ENCODE results near the gene ZNF668.

The ZNF668 gene

DNA sequence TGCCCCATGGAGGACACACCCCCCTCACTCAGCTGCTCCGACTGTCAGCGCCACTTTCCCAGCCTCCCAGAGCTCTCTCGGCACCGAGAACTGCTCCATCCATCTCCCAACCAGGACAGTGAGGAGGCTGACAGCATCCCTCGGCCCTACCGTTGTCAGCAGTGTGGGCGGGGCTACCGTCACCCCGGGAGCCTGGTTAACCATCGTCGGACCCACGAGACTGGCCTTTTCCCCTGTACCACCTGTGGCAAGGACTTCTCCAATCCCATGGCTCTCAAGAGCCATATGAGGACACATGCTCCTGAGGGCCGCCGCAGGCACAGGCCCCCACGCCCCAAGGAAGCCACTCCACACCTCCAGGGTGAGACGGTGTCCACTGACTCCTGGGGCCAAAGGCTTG, 2.3 kb upstream of the ZNF668 start:
- no peak for TF ChIP-seq TAF1 (IDR thresholded peaks at IDR 0.05; ENCODE audit: low read depth)
- TF ChIP-seq TEAD4 (IDR thresholded peaks at IDR 0.05), result no peak
- TF ChIP-seq EP300 (IDR thresholded peaks at IDR 0.05; ENCODE audit: borderline replicate concordance), result no peak
- TF ChIP-seq CEBPB (IDR thresholded peaks at IDR 0.05), result no peak
- TF ChIP-seq YY1 (IDR thresholded peaks at IDR 0.05; ENCODE audit: low read depth), result no peak
- no peak for TF ChIP-seq EGR1 (IDR thresholded peaks at IDR 0.05)
- TF ChIP-seq, protein P1, sequence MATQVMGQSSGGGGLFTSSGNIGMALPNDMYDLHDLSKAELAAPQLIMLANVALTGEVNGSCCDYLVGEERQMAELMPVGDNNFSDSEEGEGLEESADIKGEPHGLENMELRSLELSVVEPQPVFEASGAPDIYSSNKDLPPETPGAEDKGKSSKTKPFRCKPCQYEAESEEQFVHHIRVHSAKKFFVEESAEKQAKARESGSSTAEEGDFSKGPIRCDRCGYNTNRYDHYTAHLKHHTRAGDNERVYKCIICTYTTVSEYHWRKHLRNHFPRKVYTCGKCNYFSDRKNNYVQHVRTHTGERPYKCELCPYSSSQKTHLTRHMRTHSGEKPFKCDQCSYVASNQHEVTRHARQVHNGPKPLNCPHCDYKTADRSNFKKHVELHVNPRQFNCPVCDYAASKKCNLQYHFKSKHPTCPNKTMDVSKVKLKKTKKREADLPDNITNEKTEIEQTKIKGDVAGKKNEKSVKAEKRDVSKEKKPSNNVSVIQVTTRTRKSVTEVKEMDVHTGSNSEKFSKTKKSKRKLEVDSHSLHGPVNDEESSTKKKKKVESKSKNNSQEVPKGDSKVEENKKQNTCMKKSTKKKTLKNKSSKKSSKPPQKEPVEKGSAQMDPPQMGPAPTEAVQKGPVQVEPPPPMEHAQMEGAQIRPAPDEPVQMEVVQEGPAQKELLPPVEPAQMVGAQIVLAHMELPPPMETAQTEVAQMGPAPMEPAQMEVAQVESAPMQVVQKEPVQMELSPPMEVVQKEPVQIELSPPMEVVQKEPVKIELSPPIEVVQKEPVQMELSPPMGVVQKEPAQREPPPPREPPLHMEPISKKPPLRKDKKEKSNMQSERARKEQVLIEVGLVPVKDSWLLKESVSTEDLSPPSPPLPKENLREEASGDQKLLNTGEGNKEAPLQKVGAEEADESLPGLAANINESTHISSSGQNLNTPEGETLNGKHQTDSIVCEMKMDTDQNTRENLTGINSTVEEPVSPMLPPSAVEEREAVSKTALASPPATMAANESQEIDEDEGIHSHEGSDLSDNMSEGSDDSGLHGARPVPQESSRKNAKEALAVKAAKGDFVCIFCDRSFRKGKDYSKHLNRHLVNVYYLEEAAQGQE (IDR thresholded peaks at IDR 0.05; ENCODE audit: low read depth), result no peak
- no peak for TF ChIP-seq TCF12 (IDR thresholded peaks at IDR 0.05; ENCODE audit: low read depth)
- no peak for TF ChIP-seq USF1 (IDR thresholded peaks at IDR 0.05)

GRCh38 chr16:31074814-31075183, 759 bp upstream of the ZNF668 start:
- TF ChIP-seq EP300 (IDR thresholded peaks at IDR 0.05; ENCODE audit: borderline replicate concordance) (no peak), CEBPB (IDR thresholded peaks at IDR 0.05) (no peak), RAD21 (IDR thresholded peaks at IDR 0.05; ENCODE audit: low read depth) (no peak), NFIC (IDR thresholded peaks at IDR 0.05) (no peak), FOXM1 (IDR thresholded peaks at IDR 0.05; ENCODE audit: borderline replicate concordance, low read depth) (no peak), TAF1 (IDR thresholded peaks at IDR 0.05; ENCODE audit: low read depth) (no peak)
- TF ChIP-seq, protein P1 (IDR thresholded peaks at IDR 0.05; ENCODE audit: low read depth), result no peak

- TF ChIP-seq FOXM1 (IDR thresholded peaks at IDR 0.05; ENCODE audit: borderline replicate concordance, low read depth) (no peak), CEBPB (IDR thresholded peaks at IDR 0.05) (no peak), EP300 (IDR thresholded peaks at IDR 0.05; ENCODE audit: borderline replicate concordance) (no peak; the same call in 1 of the 2 replicates), CREB1 (IDR thresholded peaks at IDR 0.05; ENCODE audit: low read depth) (0 out of 2 replicates have a peak, but pooled peaks have one; percentile 19), TCF12 (IDR thresholded peaks at IDR 0.05; ENCODE audit: low read depth) (no peak; the same call in 1 of the 2 replicates), YY1 (IDR thresholded peaks at IDR 0.05; ENCODE audit: low read depth) (peak; percentile 79), MAX (IDR thresholded peaks at IDR 0.05) (peak; percentile 59; the same call in 1 of the 2 replicates), TAF1 (IDR thresholded peaks at IDR 0.05; ENCODE audit: low read depth) (peak; percentile 52), RAD21 (IDR thresholded peaks at IDR 0.05; ENCODE audit: low read depth) (peak; percentile 10; the same call in 1 of the 2 replicates), USF1 (IDR thresholded peaks at IDR 0.05) (no peak), NFIC (IDR thresholded peaks at IDR 0.05) (peak; percentile 39), TEAD4 (IDR thresholded peaks at IDR 0.05) (0 out of 2 replicates have a peak, but pooled peaks have one; percentile 21), EGR1 (IDR thresholded peaks at IDR 0.05) (0 out of 2 replicates have a peak, but pooled peaks have one; percentile 1), ZBTB7A (IDR thresholded peaks at IDR 0.05; ENCODE audit: low read depth) (peak; percentile 45; the same call in 1 of the 2 replicates)
- TF ChIP-seq, protein P1 (IDR thresholded peaks at IDR 0.05; ENCODE audit: low read depth), result no peak
Observed at GRCh38 chr16:31073142-31073969, 684 bp downstream of the ZNF668 start.

DNA sequence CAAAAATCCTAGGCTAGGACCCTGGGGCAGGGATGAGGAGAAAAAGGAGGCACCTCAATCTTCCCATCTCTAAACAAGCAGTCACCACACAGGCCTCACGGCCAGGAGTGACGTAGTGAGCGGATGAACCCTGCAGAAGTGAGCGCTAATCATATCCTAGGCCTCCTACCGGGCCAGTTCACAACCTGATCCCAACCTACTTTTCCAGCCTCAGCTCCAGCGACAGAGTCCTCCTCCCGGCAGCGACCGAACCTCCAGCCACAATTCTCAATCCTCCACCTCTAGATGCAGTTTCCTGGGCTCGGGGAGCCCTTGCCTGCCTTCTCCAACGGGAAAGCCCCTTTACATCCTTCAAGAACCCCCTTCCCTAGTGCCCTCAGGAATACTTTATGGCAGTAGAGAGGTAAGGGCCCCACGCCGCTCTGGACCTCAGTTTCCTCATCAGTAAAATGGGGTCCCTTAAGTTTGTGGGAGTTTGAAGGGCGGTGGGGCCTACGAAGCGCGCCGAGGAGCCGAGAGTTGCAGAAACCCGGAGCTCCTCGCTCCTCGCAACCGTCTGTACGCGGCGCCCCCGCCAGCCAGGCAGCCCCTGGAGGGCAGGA, 1.4 kb downstream of the ZNF668 start:
- TF ChIP-seq YY1 (IDR thresholded peaks at IDR 0.05; ENCODE audit: low read depth), result no peak
- 0 out of 2 replicates have a peak, but pooled peaks have one; percentile 2 for TF ChIP-seq EGR1 (IDR thresholded peaks at IDR 0.05)

Measured in Ishikawa (cell line).